Keratinocyte (primary cell): Measurements from ENCODE around the gene ANGPT4. TPM values are rescaled to one million over a fixed set of nuclear protein-coding genes. Genes with fewer than 3 reads are reported as not detected.

Source experiments
- DNase-seq: peaks from one replicate; pipeline ENCODE4 v3.0.0-alpha.2; 2011; ENCODE audit warnings: low read depth, missing footprints, low spot score
- FAIRE-seq: peaks from 2 replicates; lab custom pipeline; 2011; peaks lifted over from hg19 to GRCh38; lab: Jason Lieb, UNC
- H2AFZ ChIP-seq: 2 replicates; pipeline ENCODE4 v1.6.0; 2012; ENCODE audit warnings: low read length, control low read depth, inconsistent platforms; ENCODE audit not compliant: control insufficient read depth
- H3K27ac ChIP-seq: 2 replicates; pipeline ENCODE4 v1.5.1; 2011; ENCODE audit warnings: low read length; ENCODE audit not compliant: control insufficient read depth, insufficient read depth
- H3K27me3 ChIP-seq: 3 replicates; pipeline ENCODE4 v1.6.0; 2011; ENCODE audit warnings: low read length; ENCODE audit not compliant: control insufficient read depth, insufficient read depth; ENCODE audit errors: extremely low read depth
- H3K36me3 ChIP-seq, 2 experiments: 2 replicates in 1 of 2; 3 replicates in 1 of 2; pipeline ENCODE4 v1.5.1; 2011; ENCODE audit warnings: low read length in 2 of 2, mild to moderate bottlenecking in 1 of 2; ENCODE audit not compliant: control insufficient read depth in 2 of 2, insufficient read depth in 2 of 2; ENCODE audit errors: extremely low read depth in 1 of 2
- H3K4me1 ChIP-seq: 3 replicates; pipeline ENCODE4 v1.5.1; 2011; ENCODE audit warnings: low read length; ENCODE audit not compliant: control insufficient read depth, insufficient read depth; ENCODE audit errors: extremely low read depth
- H3K4me2 ChIP-seq: 3 replicates; pipeline ENCODE4 v1.6.0; 2011; ENCODE audit warnings: low read depth, low read length; ENCODE audit not compliant: control insufficient read depth, insufficient read depth; ENCODE audit errors: extremely low read depth
- H3K4me3 ChIP-seq, 3 experiments: fragments of 200-600 bp in 1 of 3; sonication (generic) in 1 of 3; 2 replicates in 2 of 3; 3 replicates in 1 of 3; pipeline ENCODE4 v1.5.1; 2011 to 2016; ENCODE audit warnings: low read length in 3 of 3, mild to moderate bottlenecking in 3 of 3, control low read depth in 2 of 3, inconsistent platforms in 1 of 3, low read depth in 1 of 3, mixed read lengths in 1 of 3, mixed run types in 1 of 3, moderate library complexity in 1 of 3; ENCODE audit not compliant: control insufficient read depth in 2 of 3, insufficient read depth in 2 of 3; ENCODE audit errors: extremely low read depth in 1 of 3
- H3K79me2 ChIP-seq: 2 replicates; pipeline ENCODE4 v1.6.0; 2012; ENCODE audit warnings: low read length; ENCODE audit not compliant: control insufficient read depth, insufficient read depth
- H3K9ac ChIP-seq: 3 replicates; pipeline ENCODE4 v1.6.0; 2011; ENCODE audit warnings: low read length; ENCODE audit not compliant: control insufficient read depth, insufficient read depth; ENCODE audit errors: extremely low read depth
- H3K9me1 ChIP-seq: 3 replicates; pipeline ENCODE4 v1.6.0; 2011; ENCODE audit warnings: low read length; ENCODE audit not compliant: control insufficient read depth, insufficient read depth; ENCODE audit errors: extremely low read depth
- H3K9me3 ChIP-seq: 2 replicates; pipeline ENCODE4 v1.5.1; 2012; ENCODE audit warnings: low read depth, low read length; ENCODE audit not compliant: control insufficient read depth
- H4K20me1 ChIP-seq: 3 replicates; pipeline ENCODE4 v1.6.0; 2011; ENCODE audit warnings: low read length; ENCODE audit not compliant: control insufficient read depth, insufficient read depth; ENCODE audit errors: extremely low read depth
- CTCF ChIP-seq, 3 experiments: IDR thresholded peaks in 1 of 3; conservative IDR thresholded peaks in 1 of 3; optimal IDR thresholded peaks in 1 of 3; 2 replicates in 2 of 3; 3 replicates in 1 of 3; pipeline versions ENCODE3 to v1.5.1; 2011; ENCODE audit warnings: low read length in 3 of 3, mild to moderate bottlenecking in 3 of 3, moderate library complexity in 2 of 3, control low read depth in 1 of 3, inconsistent platforms in 1 of 3; ENCODE audit not compliant: insufficient read depth in 2 of 3; ENCODE audit errors: extremely low read depth in 1 of 3
- EZH2 ChIP-seq: IDR thresholded peaks from one replicate; pipeline ENCODE4 v1.6.1; 2012; ENCODE audit warnings: inconsistent platforms, mild to moderate bottlenecking, low read length, moderate library complexity
- dilution Hi-C: fragments of 300-500 bp; cut with MboI; formaldehyde crosslinking; loops from one replicate; pipeline ENCODE4 v1.7.0; 2020; ENCODE audit warnings: low sequenced_read_pairs; ENCODE audit not compliant: extremely low pct_ligation_motif_present
- polyA plus RNA-seq, 5 experiments: library from polyadenylated mRNA; depleted of rRNA in 3 of 5; stranded (reverse) in 3 of 5; stranded (forward) in 1 of 5; unstranded in 1 of 5; fragments of >200 nt; gene quantifications; 1 replicate in 1 of 5; 2 replicates in 3 of 5; 3 replicates in 1 of 5; pipeline versions ENCODE4 v1.2.1 to v1.2.3, GENCODE V29; 2011 to 2012; ENCODE audit warnings: missing spikeins in 2 of 5, low read depth in 1 of 5, low replicate concordance in 1 of 5

ANGPT4 gene
- polyA plus RNA-seq, 1 donor (not counting 4 experiments of a cell fraction or from before 2014, with no cell fraction given), result not detected

DNA sequence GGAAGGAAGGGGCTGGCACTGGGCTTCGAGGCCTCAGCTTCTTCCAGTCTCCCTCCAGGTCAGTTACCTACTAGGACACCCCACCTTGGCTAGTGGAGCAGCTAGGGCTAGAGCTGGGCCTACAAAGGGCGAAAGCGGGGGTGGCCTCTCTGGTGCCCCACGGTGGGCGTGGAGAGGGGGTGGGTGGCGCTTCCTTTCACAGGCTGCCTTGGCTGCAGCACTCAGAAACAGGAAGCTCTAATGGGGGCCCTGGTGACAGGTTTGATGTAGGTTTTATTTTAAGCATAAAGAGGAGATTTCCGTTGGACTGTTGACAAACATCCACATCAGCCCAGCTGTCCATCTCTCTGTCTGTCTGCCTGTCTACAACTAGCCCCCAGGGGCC, 69.2 kb downstream of the ANGPT4 start:
- H3K27me3 ChIP-seq, result no peaks in the 10 kb centered on the region
- no peak for FAIRE-seq
- no peak overlapping the region for H3K4me3 ChIP-seq

GRCh38 chr20:845941-846893, 69.9 kb downstream of the ANGPT4 start:
- Histone ChIP-seq H2AFZ (no peak overlapping the region), H3K79me2 (peaks cover 52% of the 10 kb centered on the region), H4K20me1 (peaks cover 7% of the 10 kb centered on the region), H3K9me1 (peaks cover 5% of the 10 kb centered on the region), H3K4me2 (peak overlapping the region; percentile 99), H3K27ac (no peak overlapping the region), H3K9ac (peak overlapping the region; percentile 28), H3K4me3 (peak overlapping the region; percentile 36 to 64 (median 57)), H3K36me3 (peaks cover 12 to 15% of the 10 kb centered on the region in 2 experiments), H3K4me1 (peaks cover 39% of the 10 kb centered on the region), H3K27me3 (no peaks in the 10 kb centered on the region), H3K9me3 (no peaks in the 10 kb centered on the region)
- DNase-seq (no peak), FAIRE-seq (no peak)
- TF ChIP-seq CTCF (optimal IDR thresholded peaks at IDR 0.05 in 1 of 3, IDR thresholded peaks at IDR 0.05 in 1 of 3, conservative IDR thresholded peaks at IDR 0.05 in 1 of 3; ENCODE audit: extremely low read depth in 1 of 3, insufficient read depth in 2 of 3, low read length in 3 of 3), result no peak
- no peak for TF ChIP-seq EZH2
- dilution Hi-C loops, result no loop called here

More for the DNA sequence above, 69.2 kb downstream of the ANGPT4 start:
- dilution Hi-C loops, result no loop called here
- no peak overlapping the region for H3K9ac ChIP-seq
- TF ChIP-seq EZH2, result no peak
- no peak for TF ChIP-seq CTCF (optimal IDR thresholded peaks at IDR 0.05 in 1 of 3, IDR thresholded peaks at IDR 0.05 in 1 of 3, conservative IDR thresholded peaks at IDR 0.05 in 1 of 3; ENCODE audit: extremely low read depth in 1 of 3, insufficient read depth in 2 of 3, low read length in 3 of 3)
- peaks cover 45% of the 10 kb centered on the region for H3K79me2 ChIP-seq
- H4K20me1 ChIP-seq, result peaks cover 7% of the 10 kb centered on the region
- no peak overlapping the region for H2AFZ ChIP-seq
- H3K4me1 ChIP-seq, result peaks cover 39% of the 10 kb centered on the region
- no peak for DNase-seq
- H3K27ac ChIP-seq, result no peak overlapping the region
- no peaks in the 10 kb centered on the region for H3K9me3 ChIP-seq
- peaks cover 12 to 15% of the 10 kb centered on the region in 2 experiments for H3K36me3 ChIP-seq
- H3K9me1 ChIP-seq, result peaks cover 5% of the 10 kb centered on the region
- H3K4me2 ChIP-seq, result no peak overlapping the region
